DND-41 (cell line): ENCODE measurements around the gene EXOC3L1.
A peak's percentile ranks its signal among the peaks of the same experiment; 100 is the strongest.

Experiments
- ATAC-seq: fragments of 200-7000 bp; cut with Tn5 transposase; 3 replicates; pipeline ENCODE4 v1.9.1; 2021; ENCODE audit warnings: low read depth; ENCODE audit not compliant: insufficient read depth
- DNase-seq: peaks from one replicate; pipeline ENCODE4 v3.0.0-alpha.2; 2020
- H2AFZ ChIP-seq: 2 replicates; pipeline ENCODE4 v1.6.0; 2012; ENCODE audit warnings: low read depth, low read length
- H3K27ac ChIP-seq: 2 replicates; pipeline ENCODE4 v1.5.1; 2012; ENCODE audit warnings: low read length, inconsistent platforms
- H3K27me3 ChIP-seq: fragments of 200-600 bp; sonication (generic); 2 replicates; pipeline ENCODE4 v1.6.0; 2012; ENCODE audit warnings: low read length, mild to moderate bottlenecking, inconsistent platforms; ENCODE audit not compliant: insufficient read depth, poor library complexity
- H3K36me3 ChIP-seq: 2 replicates; pipeline ENCODE4 v1.5.1; 2012; ENCODE audit warnings: low read length, inconsistent platforms; ENCODE audit not compliant: insufficient read depth
- H3K4me1 ChIP-seq: 2 replicates; pipeline ENCODE4 v1.5.1; 2012; ENCODE audit warnings: mild to moderate bottlenecking, low read length; ENCODE audit not compliant: insufficient read depth
- H3K4me2 ChIP-seq: 2 replicates; pipeline ENCODE4 v1.6.0; 2012; ENCODE audit warnings: mild to moderate bottlenecking, moderate library complexity, low read length, inconsistent platforms; ENCODE audit not compliant: insufficient read depth
- H3K4me3 ChIP-seq, 2 experiments: fragments of 200-600 bp in 1 of 2; shearing (Covaris generic) in 1 of 2; 2 replicates each; pipeline ENCODE4 v1.5.1; 2012 to 2016; ENCODE audit warnings: inconsistent platforms in 2 of 2, low read length in 2 of 2, mild to moderate bottlenecking in 2 of 2, low read depth in 1 of 2, moderate library complexity in 1 of 2
- H3K79me2 ChIP-seq: 2 replicates; pipeline ENCODE4 v1.6.0; 2012; ENCODE audit warnings: low read length, inconsistent platforms; ENCODE audit not compliant: insufficient read depth
- H3K9ac ChIP-seq: 2 replicates; pipeline ENCODE4 v1.6.0; 2012; ENCODE audit warnings: low read depth, mild to moderate bottlenecking, inconsistent platforms, low read length, moderate library complexity
- H3K9me3 ChIP-seq: 2 replicates; pipeline ENCODE4 v1.5.1; 2012; ENCODE audit warnings: low read length, moderate library complexity, mild to moderate bottlenecking, inconsistent platforms; ENCODE audit not compliant: insufficient read depth, severe bottlenecking
- H4K20me1 ChIP-seq: 2 replicates; pipeline ENCODE4 v1.6.0; 2012; ENCODE audit warnings: low read length; ENCODE audit not compliant: insufficient read depth
- EZH2 ChIP-seq: IDR thresholded peaks from 3 replicates; pipeline ENCODE4 v1.6.1; 2012; ENCODE audit warnings: borderline replicate concordance, low read depth, mild to moderate bottlenecking, moderate library complexity, low read length, inconsistent platforms; ENCODE audit not compliant: severe bottlenecking
- TF ChIP-seq, protein P1 (sequence below): IDR thresholded peaks from 2 replicates; pipeline ENCODE4 v1.5.1; 2012; ENCODE audit warnings: borderline replicate concordance, low read length, moderate library complexity, mild to moderate bottlenecking; ENCODE audit not compliant: poor library complexity, severe bottlenecking; ENCODE audit errors: extremely low read depth

Gene EXOC3L1

GRCh38 chr16:67237396-67238277 is 47.7 kb upstream of the EXOC3L1 start:
- TF ChIP-seq, protein P1, sequence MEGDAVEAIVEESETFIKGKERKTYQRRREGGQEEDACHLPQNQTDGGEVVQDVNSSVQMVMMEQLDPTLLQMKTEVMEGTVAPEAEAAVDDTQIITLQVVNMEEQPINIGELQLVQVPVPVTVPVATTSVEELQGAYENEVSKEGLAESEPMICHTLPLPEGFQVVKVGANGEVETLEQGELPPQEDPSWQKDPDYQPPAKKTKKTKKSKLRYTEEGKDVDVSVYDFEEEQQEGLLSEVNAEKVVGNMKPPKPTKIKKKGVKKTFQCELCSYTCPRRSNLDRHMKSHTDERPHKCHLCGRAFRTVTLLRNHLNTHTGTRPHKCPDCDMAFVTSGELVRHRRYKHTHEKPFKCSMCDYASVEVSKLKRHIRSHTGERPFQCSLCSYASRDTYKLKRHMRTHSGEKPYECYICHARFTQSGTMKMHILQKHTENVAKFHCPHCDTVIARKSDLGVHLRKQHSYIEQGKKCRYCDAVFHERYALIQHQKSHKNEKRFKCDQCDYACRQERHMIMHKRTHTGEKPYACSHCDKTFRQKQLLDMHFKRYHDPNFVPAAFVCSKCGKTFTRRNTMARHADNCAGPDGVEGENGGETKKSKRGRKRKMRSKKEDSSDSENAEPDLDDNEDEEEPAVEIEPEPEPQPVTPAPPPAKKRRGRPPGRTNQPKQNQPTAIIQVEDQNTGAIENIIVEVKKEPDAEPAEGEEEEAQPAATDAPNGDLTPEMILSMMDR, result no peak
- TF ChIP-seq EZH2, result no peak
- peaks cover 17% of the 10 kb centered on the region; the same call in 1 of the 2 replicates for H3K79me2 ChIP-seq
- H3K36me3 ChIP-seq, result peaks cover 31% of the 10 kb centered on the region
- H3K9ac ChIP-seq, result no peak overlapping the region
- H3K4me3 ChIP-seq, result no peak overlapping the region; a peak in 1 of 4 replicates
- DNase-seq (no peak), ATAC-seq (no peak)
- H3K4me2 ChIP-seq, result peak overlapping the region; percentile 54; the same call in 1 of the 2 replicates
- H3K27me3 ChIP-seq, result no peaks in the 10 kb centered on the region
- H4K20me1 ChIP-seq, result peaks cover 9% of the 10 kb centered on the region
- H3K4me1 ChIP-seq, result peaks cover 25% of the 10 kb centered on the region
- no peaks in the 10 kb centered on the region for H3K9me3 ChIP-seq
- no peak overlapping the region for H3K27ac ChIP-seq
- no peak overlapping the region for H2AFZ ChIP-seq

GRCh38 chr16:67236563-67237395 is 46.8 kb upstream of the EXOC3L1 start:
- DNase-seq (peak; percentile 91), ATAC-seq (peak; percentile 75)
- H3K27ac ChIP-seq, result peak overlapping the region; percentile 95
- H3K36me3 ChIP-seq, result peaks cover 34% of the 10 kb centered on the region
- peak overlapping the region; percentile 12 to 55; a peak in 3 of 4 replicates for H3K4me3 ChIP-seq
- peak overlapping the region; percentile 53 for H3K9ac ChIP-seq
- H3K27me3 ChIP-seq, result no peaks in the 10 kb centered on the region
- H3K79me2 ChIP-seq, result peaks cover 14% of the 10 kb centered on the region; the same call in 1 of the 2 replicates
- H3K4me2 ChIP-seq, result peak overlapping the region; percentile 57
- H3K4me1 ChIP-seq, result peaks cover 25% of the 10 kb centered on the region
- H3K9me3 ChIP-seq, result no peaks in the 10 kb centered on the region
- peaks cover 4% of the 10 kb centered on the region; the same call in 1 of the 2 replicates for H4K20me1 ChIP-seq
- H2AFZ ChIP-seq, result peak overlapping the region; percentile 76
- TF ChIP-seq, protein P1, result no peak
- TF ChIP-seq EZH2, result no peak

DNA sequence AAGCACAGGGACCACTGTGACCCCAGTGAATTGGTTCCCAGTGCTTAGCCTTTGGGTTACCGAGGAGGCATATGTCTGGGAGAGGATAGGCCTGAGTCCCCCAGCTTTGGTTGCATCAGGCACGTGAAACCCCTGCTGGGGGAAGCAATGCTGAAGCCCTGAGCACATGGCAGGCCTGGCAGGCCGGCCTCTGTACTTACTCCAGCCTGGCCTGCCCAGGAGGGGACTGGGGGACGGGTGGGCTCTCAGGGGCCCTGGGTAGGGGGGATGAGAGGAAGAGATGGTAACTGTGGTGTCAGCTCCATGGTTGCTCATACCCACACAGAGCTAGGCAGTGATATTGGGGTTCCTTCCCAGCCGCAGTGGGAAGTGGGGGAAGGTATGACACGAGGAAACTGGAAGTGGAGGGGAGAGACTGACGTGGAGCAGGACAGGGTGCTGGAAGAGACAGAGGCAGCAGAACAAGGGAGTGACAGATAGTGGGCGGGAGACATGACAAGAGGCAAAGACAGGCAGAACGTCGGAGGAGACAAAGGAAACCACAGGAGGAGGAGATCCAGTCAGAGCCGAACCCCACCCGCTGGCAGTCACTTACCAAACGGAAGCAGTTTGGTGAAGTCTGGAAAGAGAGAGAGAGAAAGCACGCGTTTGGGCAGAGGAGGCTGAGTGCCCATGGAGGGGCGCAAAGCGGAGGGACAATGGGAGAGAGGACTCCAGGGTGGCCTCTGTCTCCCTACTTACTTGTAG is 46.1 kb upstream of the EXOC3L1 start:
- no peaks in the 10 kb centered on the region for H3K9me3 ChIP-seq
- peak; percentile 86 for DNase-seq
- H3K4me1 ChIP-seq, result peaks cover 25% of the 10 kb centered on the region
- H3K27ac ChIP-seq, result peak overlapping the region; percentile 95
- peaks cover 14% of the 10 kb centered on the region; the same call in 1 of the 2 replicates for H3K79me2 ChIP-seq
- H4K20me1 ChIP-seq, result peaks cover 4% of the 10 kb centered on the region; the same call in 1 of the 2 replicates
- peak overlapping the region; percentile 12 to 55; a peak in 3 of 4 replicates for H3K4me3 ChIP-seq
- peak overlapping the region; percentile 57 for H3K4me2 ChIP-seq
- H3K9ac ChIP-seq, result peak overlapping the region; percentile 53
- H3K27me3 ChIP-seq, result no peaks in the 10 kb centered on the region
- peak; percentile 85 for ATAC-seq
- peak overlapping the region; percentile 76 for H2AFZ ChIP-seq
- TF ChIP-seq, protein P1, result peak; percentile 10
- no peak for TF ChIP-seq EZH2
- H3K36me3 ChIP-seq, result peaks cover 42% of the 10 kb centered on the region
